Activated CD4-positive, CD25-positive, alpha-beta regulatory T cell treated with anti-CD3 and anti-CD28 coated beads, Interleukin-2, amount 50 U/mL, for 72 hours (primary cell): Measurements from ENCODE around the gene C12orf43.
"Not testable (repeated sequence)": the region's sequence is repeated elsewhere in the genome, so short reads cannot be mapped to it uniquely, and the experiment has no call there.

Experiments
- DNase-seq: peaks from one replicate; pipeline ENCODE4 v3.0.0; 2021

The C12orf43 gene

GRCh38 chr12:121015825-121016766, at the start of gene C12orf43:
Gene C12orf43, minus strand, starts transcription at chr12:121016487. Its CDS starts 13 bp downstream, at chr12:121016474.
- peak; percentile 83 for DNase-seq

GRCh38 chr12:121065345-121065744, 49.1 kb upstream of the C12orf43 start:
- DNase-seq, result no peak

- not testable (repeated sequence) for DNase-seq
Measured at GRCh38 chr12:121064586-121064985, 48.3 kb upstream of the C12orf43 start.

- no peak for DNase-seq
Measured at GRCh38 chr12:121064116-121064515, 47.8 kb upstream of the C12orf43 start.

GRCh38 chr12:121062391-121063045, 46.2 kb upstream of the C12orf43 start:
- DNase-seq, result no peak

- no peak for DNase-seq
Measured at GRCh38 chr12:121061831-121062230, 45.5 kb upstream of the C12orf43 start.

GRCh38 chr12:121060149-121061001, 44.1 kb upstream of the C12orf43 start:
- DNase-seq, result peak; percentile 42

GRCh38 chr12:121059031-121059898, 43.0 kb upstream of the C12orf43 start:
- no peak for DNase-seq

GRCh38 chr12:121057794-121058193, 41.5 kb upstream of the C12orf43 start:
- DNase-seq, result no peak

GRCh38 chr12:121053706-121054105, 37.4 kb upstream of the C12orf43 start:
- no peak for DNase-seq

GRCh38 chr12:121050725-121051124, 34.4 kb upstream of the C12orf43 start:
- DNase-seq, result no peak

GRCh38 chr12:121048442-121048841, 32.2 kb upstream of the C12orf43 start:
- no peak for DNase-seq

- DNase-seq, result not testable (repeated sequence)
Measured at GRCh38 chr12:121047400-121047799, 31.1 kb upstream of the C12orf43 start.

- no peak for DNase-seq
Measured at GRCh38 chr12:121043067-121043466, 26.8 kb upstream of the C12orf43 start.

GRCh38 chr12:121038861-121039668, 22.8 kb upstream of the C12orf43 start, which contains the start of gene OASL:
Gene OASL, minus strand, starts transcription at chr12:121039246. Its CDS starts 275 bp downstream, at chr12:121038971.
- DNase-seq, result peak; percentile 51

- DNase-seq, result no peak
Measured at GRCh38 chr12:121036810-121037326, 20.6 kb upstream of the C12orf43 start.

GRCh38 chr12:121034616-121035305, 18.5 kb upstream of the C12orf43 start:
- DNase-seq, result no peak

GRCh38 chr12:121033625-121034349, 17.5 kb upstream of the C12orf43 start:
- peak; percentile 47 for DNase-seq

- no peak for DNase-seq
Measured at GRCh38 chr12:121030576-121031212, 14.4 kb upstream of the C12orf43 start.
